ENCODE measurements around the gene IL4I1.

Gene IL4I1

DNA sequence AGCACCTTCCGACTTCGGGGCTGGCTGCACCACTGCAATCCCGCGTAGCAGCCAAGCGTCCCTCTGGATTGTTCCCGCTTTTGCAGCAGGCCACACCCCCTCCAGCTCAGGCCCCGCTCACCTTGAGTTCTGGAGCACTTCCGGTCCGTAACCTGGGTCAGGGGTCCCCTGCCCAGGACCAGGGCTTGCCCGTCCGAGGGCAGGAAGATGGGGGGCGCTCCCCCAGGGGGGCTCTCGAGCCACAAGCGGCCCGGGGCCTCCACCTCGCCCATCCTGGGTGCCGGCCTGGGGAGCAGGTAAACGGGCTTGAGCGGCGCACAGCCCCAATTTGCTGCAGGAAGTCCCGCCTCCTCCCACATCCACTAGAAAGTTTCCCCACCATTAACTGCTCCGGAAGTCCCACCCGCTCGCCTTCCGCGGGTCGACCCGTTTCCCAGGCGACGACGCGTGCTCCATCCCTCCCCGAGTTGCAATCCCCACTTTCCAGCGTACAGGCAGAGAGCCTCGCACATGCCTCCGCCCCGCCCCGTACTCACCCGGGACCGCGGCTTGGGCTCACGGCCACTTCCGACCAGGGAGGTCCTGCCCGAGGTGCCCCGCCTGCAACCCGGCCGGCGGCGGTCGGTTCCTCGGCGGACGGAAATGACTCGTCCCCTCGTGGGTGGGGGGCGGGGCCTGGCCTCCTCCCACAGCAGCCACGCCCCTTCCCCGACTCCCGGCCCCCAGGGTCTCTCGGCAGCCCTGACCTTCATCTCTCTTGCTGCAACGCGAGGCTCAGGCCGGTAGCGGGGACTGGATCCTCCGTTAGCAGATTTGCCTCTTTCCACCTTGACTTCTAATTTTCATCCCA is 29.5 kb downstream of the IL4I1 start, which contains the start of gene PNKP:
PNKP (minus strand) TSS at position 644 of the 850 bp plus-strand sequence; CDS start at position 272, 372 bp downstream.
- TF ChIP-seq, protein P1, sequence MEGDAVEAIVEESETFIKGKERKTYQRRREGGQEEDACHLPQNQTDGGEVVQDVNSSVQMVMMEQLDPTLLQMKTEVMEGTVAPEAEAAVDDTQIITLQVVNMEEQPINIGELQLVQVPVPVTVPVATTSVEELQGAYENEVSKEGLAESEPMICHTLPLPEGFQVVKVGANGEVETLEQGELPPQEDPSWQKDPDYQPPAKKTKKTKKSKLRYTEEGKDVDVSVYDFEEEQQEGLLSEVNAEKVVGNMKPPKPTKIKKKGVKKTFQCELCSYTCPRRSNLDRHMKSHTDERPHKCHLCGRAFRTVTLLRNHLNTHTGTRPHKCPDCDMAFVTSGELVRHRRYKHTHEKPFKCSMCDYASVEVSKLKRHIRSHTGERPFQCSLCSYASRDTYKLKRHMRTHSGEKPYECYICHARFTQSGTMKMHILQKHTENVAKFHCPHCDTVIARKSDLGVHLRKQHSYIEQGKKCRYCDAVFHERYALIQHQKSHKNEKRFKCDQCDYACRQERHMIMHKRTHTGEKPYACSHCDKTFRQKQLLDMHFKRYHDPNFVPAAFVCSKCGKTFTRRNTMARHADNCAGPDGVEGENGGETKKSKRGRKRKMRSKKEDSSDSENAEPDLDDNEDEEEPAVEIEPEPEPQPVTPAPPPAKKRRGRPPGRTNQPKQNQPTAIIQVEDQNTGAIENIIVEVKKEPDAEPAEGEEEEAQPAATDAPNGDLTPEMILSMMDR (IDR thresholded peaks at IDR 0.05), result no peak
- Histone ChIP-seq H3K9me3 (ENCODE audit: control insufficient read depth, low read length) (no peaks in the 10 kb centered on the region), H3K4me3 (ENCODE audit: low read depth, low read length) (peak within 1 kb of the TSS; percentile 98), H3K79me2 (peaks cover 27% of the 10 kb centered on the region), H3K27me3 (ENCODE audit: control insufficient read depth, insufficient read depth, low read length) (no peaks in the 10 kb centered on the region), H3K36me3 (ENCODE audit: control insufficient read depth, insufficient read depth, low read length) (no peaks in the 10 kb centered on the region), H3K4me1 (peaks cover 24% of the 10 kb centered on the region), H3K27ac (peak within 1 kb of the TSS; percentile 99), H2AFZ (peak within 1 kb of the TSS; percentile 97), H3K9ac (peak within 1 kb of the TSS; percentile 85), H3K4me2 (ENCODE audit: low read length) (peak within 1 kb of the TSS; percentile 100)

GRCh38 chr19:49864890-49865289 is 31.8 kb downstream of the IL4I1 start:
- TF ChIP-seq, protein P1 (IDR thresholded peaks at IDR 0.05), result no peak
- H3K27ac ChIP-seq, result no peak overlapping the region
- no peaks in the 10 kb centered on the region for H3K9me3 ChIP-seq (ENCODE audit: control insufficient read depth, low read length)
- no peaks in the 10 kb centered on the region for H3K27me3 ChIP-seq (ENCODE audit: control insufficient read depth, insufficient read depth, low read length)
- no peak overlapping the region for H2AFZ ChIP-seq
- peaks cover 24% of the 10 kb centered on the region for H3K79me2 ChIP-seq
- H3K36me3 ChIP-seq (ENCODE audit: control insufficient read depth, insufficient read depth, low read length), result no peaks in the 10 kb centered on the region
- no peak overlapping the region for H3K9ac ChIP-seq
- peaks cover 18% of the 10 kb centered on the region for H3K4me1 ChIP-seq
- no peak overlapping the region for H3K4me3 ChIP-seq (ENCODE audit: low read depth, low read length)
- H3K4me2 ChIP-seq (ENCODE audit: low read length), result peak overlapping the region; percentile 18

DNA sequence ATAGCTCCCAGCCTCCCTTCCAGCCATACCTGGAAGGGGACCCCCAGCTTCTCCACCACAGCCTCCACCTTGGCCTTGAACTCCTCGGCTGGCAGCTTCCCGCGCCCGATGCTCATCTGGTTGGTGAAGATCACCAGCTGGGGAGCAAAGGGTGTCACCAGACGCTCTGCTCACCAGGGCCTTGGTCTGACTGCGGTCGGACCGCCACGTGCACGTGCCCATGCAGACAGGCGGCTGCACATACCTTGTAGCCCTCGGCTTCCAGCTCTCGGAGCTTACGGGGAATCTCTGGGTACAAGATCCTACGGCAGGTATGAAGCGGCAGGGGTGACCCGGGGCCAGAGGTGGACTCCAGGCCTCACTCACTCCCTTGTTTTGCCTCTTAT is 32.8 kb downstream of the IL4I1 start:
- Histone ChIP-seq H3K79me2 (peaks cover 24% of the 10 kb centered on the region), H3K9me3 (ENCODE audit: control insufficient read depth, low read length) (no peaks in the 10 kb centered on the region), H3K27me3 (ENCODE audit: control insufficient read depth, insufficient read depth, low read length) (no peaks in the 10 kb centered on the region), H2AFZ (no peak overlapping the region), H3K9ac (no peak overlapping the region), H3K27ac (no peak overlapping the region), H3K4me1 (peaks cover 16% of the 10 kb centered on the region), H3K4me2 (ENCODE audit: low read length) (no peak overlapping the region), H3K4me3 (ENCODE audit: low read depth, low read length) (no peak overlapping the region), H3K36me3 (ENCODE audit: control insufficient read depth, insufficient read depth, low read length) (no peaks in the 10 kb centered on the region)
- TF ChIP-seq, protein P1 (IDR thresholded peaks at IDR 0.05), result no peak

DNA sequence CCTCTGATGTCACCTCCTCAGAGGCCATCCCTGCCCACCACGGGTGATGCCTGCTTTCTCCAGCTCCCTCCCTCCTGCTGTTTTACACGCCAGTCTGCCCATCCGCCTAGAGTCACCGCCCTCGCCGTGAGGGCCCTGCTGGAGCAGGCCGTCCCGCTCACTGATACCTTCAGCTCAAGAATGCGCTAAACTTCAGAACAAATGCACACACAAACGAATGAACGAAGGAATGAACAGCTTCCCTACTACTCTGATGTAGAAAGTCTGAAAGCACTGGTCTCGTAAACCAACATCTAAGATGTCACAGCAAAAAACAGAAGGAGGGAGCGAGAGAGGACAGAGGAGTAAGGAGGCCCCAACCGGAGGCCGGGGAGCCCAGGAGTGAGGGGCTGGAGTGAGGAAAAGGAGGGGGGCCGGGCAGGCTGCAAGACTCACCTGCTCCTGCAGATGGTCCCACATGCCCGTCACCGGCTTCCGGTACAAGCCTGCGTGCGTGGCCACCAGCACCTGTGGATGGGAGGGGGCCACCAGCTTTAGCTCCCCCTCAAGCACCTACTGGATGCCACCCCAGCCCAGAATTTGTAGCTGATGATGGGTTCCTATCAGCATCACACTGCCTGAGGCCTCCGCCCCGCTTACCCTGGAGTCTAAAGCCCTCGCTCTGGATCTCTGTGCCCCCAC is 33.3 kb downstream of the IL4I1 start:
- no peaks in the 10 kb centered on the region for H3K36me3 ChIP-seq (ENCODE audit: control insufficient read depth, insufficient read depth, low read length)
- no peak overlapping the region for H3K9ac ChIP-seq
- no peaks in the 10 kb centered on the region for H3K9me3 ChIP-seq (ENCODE audit: control insufficient read depth, low read length)
- H2AFZ ChIP-seq, result no peak overlapping the region
- H3K4me1 ChIP-seq, result peaks cover 11% of the 10 kb centered on the region
- no peak overlapping the region for H3K4me2 ChIP-seq (ENCODE audit: low read length)
- H3K79me2 ChIP-seq, result peaks cover 24% of the 10 kb centered on the region
- TF ChIP-seq, protein P1 (IDR thresholded peaks at IDR 0.05), result no peak
- H3K4me3 ChIP-seq (ENCODE audit: low read depth, low read length), result no peak overlapping the region
- no peak overlapping the region for H3K27ac ChIP-seq
- no peaks in the 10 kb centered on the region for H3K27me3 ChIP-seq (ENCODE audit: control insufficient read depth, insufficient read depth, low read length)
